HepG2 (cell line): ENCODE results near the gene TCF25. TPM values are rescaled to one million over a fixed set of nuclear protein-coding genes. Genes with fewer than 3 reads are reported as not detected.

Experiments used
- ELF3 ChIP-seq: IDR thresholded peaks from 2 replicates; pipeline ENCODE4 v1.6.1; 2016; ENCODE audit warnings: missing genetic modification reagents, missing compliant biosample characterization
- FOXJ3 ChIP-seq: sonication (generic); formaldehyde crosslinking; IDR thresholded peaks from 2 replicates; pipeline ENCODE4 v1.4.0; 2020; ENCODE audit warnings: missing genetic modification reagents, mild to moderate bottlenecking, borderline replicate concordance
- HNRNPLL ChIP-seq: fragments of 200-400 bp; formaldehyde crosslinking; IDR thresholded peaks from 2 replicates; pipeline ENCODE4 v1.6.1; 2017; ENCODE audit warnings: mild to moderate bottlenecking, low read depth, low read length; ENCODE audit not compliant: poor library complexity, severe bottlenecking
- KLF12 ChIP-seq: sonication (generic); formaldehyde crosslinking; IDR thresholded peaks from 2 replicates; pipeline ENCODE4 v1.4.0; 2020; ENCODE audit warnings: missing genetic modification reagents, borderline replicate concordance
- MEF2D ChIP-seq: sonication (generic); formaldehyde crosslinking; IDR thresholded peaks from 2 replicates; pipeline ENCODE4 v1.5.1; 2020; ENCODE audit warnings: mild to moderate bottlenecking, missing genetic modification reagents
- RAD51 ChIP-seq: fragments of 450-650 bp; IDR thresholded peaks from 2 replicates; pipeline ENCODE4 v1.6.1; 2016; ENCODE audit warnings: borderline replicate concordance
- RFX5 ChIP-seq: IDR thresholded peaks from 2 replicates; pipeline ENCODE4 v1.6.1; 2011; ENCODE audit warnings: low read depth, low read length, improper control_type of control experiment
- SRF ChIP-seq: IDR thresholded peaks from 2 replicates; pipeline ENCODE4 v1.6.1; 2011; ENCODE audit warnings: mild to moderate bottlenecking, low read depth, low read length, moderate library complexity
- YY1 ChIP-seq: IDR thresholded peaks from 2 replicates; pipeline ENCODE4 v1.6.1; 2011; ENCODE audit warnings: low read length, low read depth, moderate library complexity, mild to moderate bottlenecking; ENCODE audit not compliant: insufficient read depth, insufficient replicate concordance
- ZKSCAN1 ChIP-seq: fragments of 150-350 bp; IDR thresholded peaks from 2 replicates; pipeline ENCODE4 v1.6.1; 2014; ENCODE audit warnings: low read length
- ZNF329 ChIP-seq: sonication (generic); formaldehyde crosslinking; IDR thresholded peaks from 2 replicates; pipeline ENCODE4 v1.9.0; 2021; ENCODE audit warnings: low read depth, mild to moderate bottlenecking, missing genetic modification reagents
- ZNF333 ChIP-seq: sonication (generic); formaldehyde crosslinking; IDR thresholded peaks from 2 replicates; pipeline ENCODE4 v1.4.0; 2020; ENCODE audit warnings: mild to moderate bottlenecking, missing genetic modification reagents, borderline replicate concordance
- ZNF501 ChIP-seq: sonication (generic); formaldehyde crosslinking; IDR thresholded peaks from 2 replicates; pipeline ENCODE4 v1.5.1; 2020; ENCODE audit warnings: mild to moderate bottlenecking, moderate library complexity, missing genetic modification reagents
- ZNF547 ChIP-seq: sonication (generic); formaldehyde crosslinking; IDR thresholded peaks from 2 replicates; pipeline ENCODE4 v1.5.1; 2020; ENCODE audit warnings: mild to moderate bottlenecking, missing genetic modification reagents
- ZNF549 ChIP-seq: sonication (generic); formaldehyde crosslinking; IDR thresholded peaks from 2 replicates; pipeline ENCODE4 v1.5.0; 2020; ENCODE audit warnings: missing genetic modification reagents
- ZNF614 ChIP-seq: IDR thresholded peaks from 2 replicates; pipeline ENCODE4 v1.6.1; 2018; ENCODE audit warnings: missing biosample characterization, missing genetic modification reagents, inconsistent platforms, borderline replicate concordance
- ZNF841 ChIP-seq: sonication (generic); formaldehyde crosslinking; IDR thresholded peaks from 2 replicates; pipeline ENCODE4 v1.8.1; 2023; ENCODE audit warnings: missing genetic modification reagents, borderline replicate concordance
- ZNF883 ChIP-seq: sonication (generic); formaldehyde crosslinking; IDR thresholded peaks from 2 replicates; pipeline ENCODE4 v1.5.1; 2020; ENCODE audit warnings: mild to moderate bottlenecking, missing genetic modification reagents; ENCODE audit errors: not compliant biosample characterization
- polyA plus RNA-seq, 8 experiments: library from polyadenylated mRNA; depleted of rRNA in 3 of 8; stranded (reverse) in 7 of 8; unstranded in 1 of 8; fragments of >200 nt; fragmentation: Illumina TruSeq in 4 of 8; extraction: Trizol in 4 of 8; gene quantifications; 2 replicates each; pipeline versions ENCODE4 v1.2.1 to v1.2.3, GENCODE V29; 2011 to 2016; ENCODE audit warnings: low read depth in 4 of 8, missing spikeins in 1 of 8, mixed read lengths in 1 of 8; ENCODE audit not compliant: insufficient read depth in 1 of 8
- total RNA-seq, 5 experiments: library from RNA; depleted of rRNA; stranded (reverse); fragments of >200 nt; fragmentation: Illumina TruSeq; extraction: Trizol; gene quantifications; 2 replicates each; pipeline ENCODE4 v1.2.3, GENCODE V29; 2016; ENCODE audit warnings: low read depth in 1 of 5
- TF ChIP-seq, protein P1 (sequence below): sonication (generic); formaldehyde crosslinking; IDR thresholded peaks from 2 replicates; pipeline ENCODE4 v1.5.0; 2020; ENCODE audit warnings: mild to moderate bottlenecking, missing genetic modification reagents, borderline replicate concordance
- TF ChIP-seq, protein P2 (sequence below): sonication (generic); formaldehyde crosslinking; IDR thresholded peaks from 2 replicates; pipeline ENCODE4 v1.5.0; 2020; ENCODE audit warnings: mild to moderate bottlenecking, missing genetic modification reagents, moderate library complexity
- TF ChIP-seq, protein P3 (sequence below): sonication (generic); formaldehyde crosslinking; IDR thresholded peaks from 2 replicates; pipeline ENCODE4 v1.5.0; 2020; ENCODE audit warnings: missing genetic modification reagents, mild to moderate bottlenecking, borderline replicate concordance
- TF ChIP-seq, protein P4 (sequence below): IDR thresholded peaks from 2 replicates; pipeline ENCODE4 v1.6.1; 2016

Gene TCF25
- total and polyA plus RNA-seq, 2 of the 13 experiments (the other 11 are each of a cell fraction or from before 2014, with no cell fraction given) = 138 to 206 TPM

DNA sequence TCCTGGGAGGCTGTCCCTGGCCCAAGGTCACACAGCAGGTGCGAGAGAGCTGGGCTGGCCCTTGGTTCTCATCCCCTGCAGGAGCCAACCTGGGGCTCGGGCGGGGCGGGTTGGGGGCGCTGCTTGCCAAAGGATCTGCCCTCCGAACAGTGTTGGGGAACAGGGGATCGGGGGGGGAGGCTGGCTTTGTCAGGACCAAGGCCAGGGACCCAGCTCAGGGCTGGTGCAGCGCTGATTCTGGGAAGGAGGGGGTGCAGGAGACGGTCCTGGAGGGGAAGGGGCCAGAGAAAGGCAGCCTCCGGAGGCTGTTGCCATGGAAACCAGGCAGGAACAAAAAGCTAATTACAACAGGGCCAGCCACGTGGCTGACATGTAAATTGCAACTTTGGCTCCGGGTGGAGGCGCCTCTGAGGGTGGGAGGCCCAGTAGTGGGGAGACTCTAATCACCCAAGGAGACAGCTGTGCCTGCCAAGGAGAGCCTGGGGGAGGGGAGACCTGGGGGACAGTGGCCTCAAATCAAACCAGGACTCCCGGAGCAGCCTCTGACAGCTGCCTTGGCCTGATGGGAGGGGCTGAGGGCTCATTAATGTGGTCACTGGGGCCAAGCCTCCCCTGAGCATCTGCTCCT lies 51.0 kb downstream of the TCF25 start (continued):
- TF ChIP-seq, protein P1, sequence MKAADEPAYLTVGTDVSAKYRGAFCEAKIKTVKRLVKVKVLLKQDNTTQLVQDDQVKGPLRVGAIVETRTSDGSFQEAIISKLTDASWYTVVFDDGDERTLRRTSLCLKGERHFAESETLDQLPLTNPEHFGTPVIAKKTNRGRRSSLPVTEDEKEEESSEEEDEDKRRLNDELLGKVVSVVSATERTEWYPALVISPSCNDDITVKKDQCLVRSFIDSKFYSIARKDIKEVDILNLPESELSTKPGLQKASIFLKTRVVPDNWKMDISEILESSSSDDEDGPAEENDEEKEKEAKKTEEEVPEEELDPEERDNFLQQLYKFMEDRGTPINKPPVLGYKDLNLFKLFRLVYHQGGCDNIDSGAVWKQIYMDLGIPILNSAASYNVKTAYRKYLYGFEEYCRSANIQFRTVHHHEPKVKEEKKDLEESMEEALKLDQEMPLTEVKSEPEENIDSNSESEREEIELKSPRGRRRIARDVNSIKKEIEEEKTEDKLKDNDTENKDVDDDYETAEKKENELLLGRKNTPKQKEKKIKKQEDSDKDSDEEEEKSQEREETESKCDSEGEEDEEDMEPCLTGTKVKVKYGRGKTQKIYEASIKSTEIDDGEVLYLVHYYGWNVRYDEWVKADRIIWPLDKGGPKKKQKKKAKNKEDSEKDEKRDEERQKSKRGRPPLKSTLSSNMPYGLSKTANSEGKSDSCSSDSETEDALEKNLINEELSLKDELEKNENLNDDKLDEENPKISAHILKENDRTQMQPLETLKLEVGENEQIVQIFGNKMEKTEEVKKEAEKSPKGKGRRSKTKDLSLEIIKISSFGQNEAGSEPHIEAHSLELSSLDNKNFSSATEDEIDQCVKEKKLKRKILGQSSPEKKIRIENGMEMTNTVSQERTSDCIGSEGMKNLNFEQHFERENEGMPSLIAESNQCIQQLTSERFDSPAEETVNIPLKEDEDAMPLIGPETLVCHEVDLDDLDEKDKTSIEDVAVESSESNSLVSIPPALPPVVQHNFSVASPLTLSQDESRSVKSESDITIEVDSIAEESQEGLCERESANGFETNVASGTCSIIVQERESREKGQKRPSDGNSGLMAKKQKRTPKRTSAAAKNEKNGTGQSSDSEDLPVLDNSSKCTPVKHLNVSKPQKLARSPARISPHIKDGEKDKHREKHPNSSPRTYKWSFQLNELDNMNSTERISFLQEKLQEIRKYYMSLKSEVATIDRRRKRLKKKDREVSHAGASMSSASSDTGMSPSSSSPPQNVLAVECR (CRISPR knock-in tag) = 0 out of 2 replicates have a peak, but pooled peaks have one; percentile 3
- TF ChIP-seq SRF = no peak
- TF ChIP-seq FOXJ3 (CRISPR knock-in tag) = no peak
- TF ChIP-seq ELF3 = no peak
- TF ChIP-seq, protein P2, sequence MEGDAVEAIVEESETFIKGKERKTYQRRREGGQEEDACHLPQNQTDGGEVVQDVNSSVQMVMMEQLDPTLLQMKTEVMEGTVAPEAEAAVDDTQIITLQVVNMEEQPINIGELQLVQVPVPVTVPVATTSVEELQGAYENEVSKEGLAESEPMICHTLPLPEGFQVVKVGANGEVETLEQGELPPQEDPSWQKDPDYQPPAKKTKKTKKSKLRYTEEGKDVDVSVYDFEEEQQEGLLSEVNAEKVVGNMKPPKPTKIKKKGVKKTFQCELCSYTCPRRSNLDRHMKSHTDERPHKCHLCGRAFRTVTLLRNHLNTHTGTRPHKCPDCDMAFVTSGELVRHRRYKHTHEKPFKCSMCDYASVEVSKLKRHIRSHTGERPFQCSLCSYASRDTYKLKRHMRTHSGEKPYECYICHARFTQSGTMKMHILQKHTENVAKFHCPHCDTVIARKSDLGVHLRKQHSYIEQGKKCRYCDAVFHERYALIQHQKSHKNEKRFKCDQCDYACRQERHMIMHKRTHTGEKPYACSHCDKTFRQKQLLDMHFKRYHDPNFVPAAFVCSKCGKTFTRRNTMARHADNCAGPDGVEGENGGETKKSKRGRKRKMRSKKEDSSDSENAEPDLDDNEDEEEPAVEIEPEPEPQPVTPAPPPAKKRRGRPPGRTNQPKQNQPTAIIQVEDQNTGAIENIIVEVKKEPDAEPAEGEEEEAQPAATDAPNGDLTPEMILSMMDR (CRISPR knock-in tag) = peak; percentile 27; the same call in 1 of the 2 replicates
- TF ChIP-seq ZNF614 = no peak
- peak; percentile 59; the same call in 1 of the 2 replicates for TF ChIP-seq ZNF501 (CRISPR knock-in tag)
- TF ChIP-seq ZNF549 (CRISPR knock-in tag) = no peak
- no peak for TF ChIP-seq ZKSCAN1
- TF ChIP-seq YY1 = no peak
- TF ChIP-seq, protein P3, sequence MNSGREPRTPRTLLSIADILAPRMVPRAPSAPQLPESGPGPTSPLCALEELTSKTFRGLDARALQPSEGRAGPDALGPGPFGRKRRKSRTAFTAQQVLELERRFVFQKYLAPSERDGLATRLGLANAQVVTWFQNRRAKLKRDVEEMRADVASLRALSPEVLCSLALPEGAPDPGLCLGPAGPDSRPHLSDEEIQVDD (CRISPR knock-in tag) = no peak
- TF ChIP-seq, protein P4, sequence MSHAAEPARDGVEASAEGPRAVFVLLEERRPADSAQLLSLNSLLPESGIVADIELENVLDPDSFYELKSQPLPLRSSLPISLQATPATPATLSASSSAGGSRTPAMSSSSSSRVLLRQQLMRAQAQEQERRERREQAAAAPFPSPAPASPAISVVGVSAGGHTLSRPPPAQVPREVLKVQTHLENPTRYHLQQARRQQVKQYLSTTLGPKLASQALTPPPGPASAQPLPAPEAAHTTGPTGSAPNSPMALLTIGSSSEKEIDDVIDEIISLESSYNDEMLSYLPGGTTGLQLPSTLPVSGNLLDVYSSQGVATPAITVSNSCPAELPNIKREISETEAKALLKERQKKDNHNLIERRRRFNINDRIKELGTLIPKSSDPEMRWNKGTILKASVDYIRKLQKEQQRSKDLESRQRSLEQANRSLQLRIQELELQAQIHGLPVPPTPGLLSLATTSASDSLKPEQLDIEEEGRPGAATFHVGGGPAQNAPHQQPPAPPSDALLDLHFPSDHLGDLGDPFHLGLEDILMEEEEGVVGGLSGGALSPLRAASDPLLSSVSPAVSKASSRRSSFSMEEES (CRISPR knock-in tag) = no peak
- no peak for TF ChIP-seq ZNF329 (CRISPR knock-in tag)
- TF ChIP-seq RAD51 = no peak
- TF ChIP-seq RFX5 = peak; percentile 88
- peak; percentile 3 for TF ChIP-seq HNRNPLL
- TF ChIP-seq KLF12 (CRISPR knock-in tag) = no peak
- peak; percentile 26; the same call in 1 of the 2 replicates for TF ChIP-seq ZNF333 (CRISPR knock-in tag)
- TF ChIP-seq ZNF841 (CRISPR knock-in tag) = no peak
- no peak for TF ChIP-seq ZNF883 (CRISPR knock-in tag)
- no peak for TF ChIP-seq MEF2D (CRISPR knock-in tag)
- TF ChIP-seq ZNF547 = no peak
